WTC11 (cell line): Measurements from ENCODE around the gene POMT2. TPM values are rescaled to one million over a fixed set of nuclear protein-coding genes. Genes with fewer than 3 reads are reported as not detected.

Experiments
- ATAC-seq: fragments of 200-7000 bp; cut with Tn5 transposase; 2 replicates; pipeline ENCODE4 v1.10.0; 2021; ENCODE audit warnings: mild to moderate bottlenecking, moderate library complexity
- CTCF ChIA-PET: fragments of 300-600 bp; sonication (Branson Sonifier 250); formaldehyde crosslinking; loops from one replicate; lab custom pipeline; 2021; ENCODE audit warnings: antibody characterized with exemption; lab: Charles Lee
- POLR2A ChIA-PET: fragments of 350-600 bp; sonication (Branson Sonifier 250); formaldehyde crosslinking; loops from one replicate; lab custom pipeline; 2021; ENCODE audit warnings: antibody characterized with exemption; lab: Charles Lee
- DNase-seq: peaks from one replicate; pipeline ENCODE4 v3.0.0; 2021; ENCODE audit warnings: low spot score
- H3K27ac Mint-ChIP-seq: 2 replicates; pipeline ENCODE4 v1.8.0; 2021; ENCODE audit warnings: mixed read lengths
- H3K27me3 Mint-ChIP-seq: 2 replicates; pipeline ENCODE4 v1.8.0; 2021; ENCODE audit warnings: low read depth, mild to moderate bottlenecking, moderate library complexity, mixed read lengths
- H3K36me3 Mint-ChIP-seq: 2 replicates; pipeline ENCODE4 v1.8.0; 2021; ENCODE audit warnings: mixed read lengths
- H3K4me1 Mint-ChIP-seq: 2 replicates; pipeline ENCODE4 v1.8.0; 2022; ENCODE audit warnings: mixed read lengths
- H3K4me3 Mint-ChIP-seq: 2 replicates; pipeline ENCODE4 v1.8.0; 2021; ENCODE audit warnings: mild to moderate bottlenecking, moderate library complexity, mixed read lengths
- H3K9me3 Mint-ChIP-seq: 2 replicates; pipeline ENCODE4 v1.8.0; 2021; ENCODE audit warnings: mixed read lengths
- ARID4B ChIP-seq: sonication (generic); formaldehyde crosslinking; IDR thresholded peaks from 2 replicates; pipeline ENCODE4 v1.8.0; 2023; ENCODE audit warnings: missing genetic modification reagents, mild to moderate bottlenecking, borderline replicate concordance
- FOXP4 ChIP-seq: sonication (generic); formaldehyde crosslinking; IDR thresholded peaks from 2 replicates; pipeline ENCODE4 v1.8.0; 2022; ENCODE audit warnings: mild to moderate bottlenecking, missing genetic modification reagents
- GABPB1 ChIP-seq: sonication (generic); formaldehyde crosslinking; IDR thresholded peaks from 2 replicates; pipeline ENCODE4 v1.8.1; 2023; ENCODE audit warnings: mild to moderate bottlenecking, missing genetic modification reagents
- GRHL2 ChIP-seq: fragments of 250-450 bp; sonication (Bioruptor Pico); IDR thresholded peaks from 2 replicates; pipeline ENCODE4 v1.8.0; 2022; ENCODE audit warnings: mild to moderate bottlenecking, moderate library complexity; ENCODE audit not compliant: insufficient replicate concordance, severe bottlenecking
- HMGXB4 ChIP-seq: sonication (generic); formaldehyde crosslinking; IDR thresholded peaks from 2 replicates; pipeline ENCODE4 v1.8.1; 2023; ENCODE audit warnings: mild to moderate bottlenecking, moderate library complexity, missing genetic modification reagents
- IRF2 ChIP-seq: sonication (generic); formaldehyde crosslinking; IDR thresholded peaks from 2 replicates; pipeline ENCODE4 v1.8.0; 2022; ENCODE audit warnings: low read depth, missing genetic modification reagents, borderline replicate concordance
- JUN ChIP-seq: sonication (generic); formaldehyde crosslinking; IDR thresholded peaks from 2 replicates; pipeline ENCODE4 v1.8.0; 2023; ENCODE audit warnings: mild to moderate bottlenecking, missing genetic modification reagents
- NR3C1 ChIP-seq: sonication (generic); formaldehyde crosslinking; conservative IDR thresholded peaks from 2 replicates; pipeline ENCODE4 v1.8.1; 2023; ENCODE audit warnings: low read depth, mild to moderate bottlenecking, missing genetic modification reagents
- SMAD3 ChIP-seq: sonication (generic); formaldehyde crosslinking; IDR thresholded peaks from 2 replicates; pipeline ENCODE4 v1.8.0; 2022; ENCODE audit warnings: missing genetic modification reagents, mild to moderate bottlenecking, borderline replicate concordance
- STAT6 ChIP-seq: sonication (generic); formaldehyde crosslinking; conservative IDR thresholded peaks from 2 replicates; pipeline ENCODE4 v1.8.1; 2023; ENCODE audit warnings: mild to moderate bottlenecking, low read depth, missing genetic modification reagents, moderate library complexity
- USF2 ChIP-seq: sonication (generic); formaldehyde crosslinking; IDR thresholded peaks from 2 replicates; pipeline ENCODE4 v1.8.1; 2023; ENCODE audit warnings: mild to moderate bottlenecking, missing genetic modification reagents, moderate library complexity
- ZBTB43 ChIP-seq: sonication (generic); formaldehyde crosslinking; IDR thresholded peaks from 2 replicates; pipeline ENCODE4 v1.8.1; 2023; ENCODE audit warnings: mild to moderate bottlenecking, missing genetic modification reagents
- ZNF138 ChIP-seq: sonication (generic); formaldehyde crosslinking; conservative IDR thresholded peaks from 2 replicates; pipeline ENCODE4 v1.8.1; 2022; ENCODE audit warnings: mild to moderate bottlenecking, moderate library complexity, missing genetic modification reagents
- ZNF396 ChIP-seq: fragments of 250-450 bp; sonication (Bioruptor Pico); IDR thresholded peaks from 2 replicates; pipeline ENCODE4 v1.8.0; 2021; ENCODE audit warnings: mild to moderate bottlenecking, moderate library complexity, borderline replicate concordance
- ZNF416 ChIP-seq: fragments of 250-450 bp; sonication (Bioruptor Pico); IDR thresholded peaks from 2 replicates; pipeline ENCODE4 v1.9.0; 2021; ENCODE audit warnings: mild to moderate bottlenecking, inconsistent platforms
- ZNF512 ChIP-seq: sonication (generic); formaldehyde crosslinking; IDR thresholded peaks from 2 replicates; pipeline ENCODE4 v1.8.1; 2022; ENCODE audit warnings: missing genetic modification reagents, borderline replicate concordance
- total RNA-seq: library from RNA; stranded (reverse); gene quantifications from 3 replicates; pipeline ENCODE4 v1.2.3, GENCODE V29; 2021
- TF ChIP-seq, protein P1 (sequence below): sonication (generic); formaldehyde crosslinking; IDR thresholded peaks from 2 replicates; pipeline ENCODE4 v1.8.1; 2023; ENCODE audit warnings: mild to moderate bottlenecking, missing genetic modification reagents, moderate library complexity
- TF ChIP-seq, protein P2 (sequence below): sonication (generic); formaldehyde crosslinking; IDR thresholded peaks from 2 replicates; pipeline ENCODE4 v1.8.0; 2023; ENCODE audit warnings: mild to moderate bottlenecking, missing genetic modification reagents

Gene POMT2
- total RNA-seq, 1 experiment from 2014 or later: 38.7 TPM

- CTCF ChIA-PET: interaction anchor here (0.6 to 1.9 kb wide), 3 partner anchors 33 to 100 kb away, joined by 3 to 8 read pairs (median 4); no protein-coding TSS in a partner anchor
- Mint-ChIP-seq H3K4me1 (no peaks in the 10 kb centered on the region), H3K27ac (no peak overlapping the region), H3K4me3 (no peak overlapping the region), H3K27me3 (no peaks in the 10 kb centered on the region), H3K36me3 (no peaks in the 10 kb centered on the region), H3K9me3 (no peaks in the 10 kb centered on the region)
- no peak for DNase-seq
- POLR2A ChIA-PET: no interaction called here
- no peak for ATAC-seq
- TF ChIP-seq GRHL2 (CRISPR knock-in tag) (no peak), SMAD3 (CRISPR knock-in tag) (no peak), ZNF416 (CRISPR knock-in tag) (no peak), NR3C1 (CRISPR knock-in tag) (no peak), ZNF138 (no peak), ZNF396 (CRISPR knock-in tag) (no peak), JUN (CRISPR knock-in tag) (no peak), ZBTB43 (CRISPR knock-in tag) (no peak), GABPB1 (CRISPR knock-in tag) (no peak), ARID4B (CRISPR knock-in tag) (no peak), ZNF512 (CRISPR knock-in tag) (no peak), IRF2 (CRISPR knock-in tag) (no peak), FOXP4 (CRISPR knock-in tag) (no peak), STAT6 (CRISPR knock-in tag) (no peak), HMGXB4 (no peak), USF2 (no peak)
- TF ChIP-seq, protein P1, sequence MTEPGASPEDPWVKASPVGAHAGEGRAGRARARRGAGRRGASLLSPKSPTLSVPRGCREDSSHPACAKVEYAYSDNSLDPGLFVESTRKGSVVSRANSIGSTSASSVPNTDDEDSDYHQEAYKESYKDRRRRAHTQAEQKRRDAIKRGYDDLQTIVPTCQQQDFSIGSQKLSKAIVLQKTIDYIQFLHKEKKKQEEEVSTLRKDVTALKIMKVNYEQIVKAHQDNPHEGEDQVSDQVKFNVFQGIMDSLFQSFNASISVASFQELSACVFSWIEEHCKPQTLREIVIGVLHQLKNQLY (CRISPR knock-in tag): no peak
- TF ChIP-seq, protein P2, sequence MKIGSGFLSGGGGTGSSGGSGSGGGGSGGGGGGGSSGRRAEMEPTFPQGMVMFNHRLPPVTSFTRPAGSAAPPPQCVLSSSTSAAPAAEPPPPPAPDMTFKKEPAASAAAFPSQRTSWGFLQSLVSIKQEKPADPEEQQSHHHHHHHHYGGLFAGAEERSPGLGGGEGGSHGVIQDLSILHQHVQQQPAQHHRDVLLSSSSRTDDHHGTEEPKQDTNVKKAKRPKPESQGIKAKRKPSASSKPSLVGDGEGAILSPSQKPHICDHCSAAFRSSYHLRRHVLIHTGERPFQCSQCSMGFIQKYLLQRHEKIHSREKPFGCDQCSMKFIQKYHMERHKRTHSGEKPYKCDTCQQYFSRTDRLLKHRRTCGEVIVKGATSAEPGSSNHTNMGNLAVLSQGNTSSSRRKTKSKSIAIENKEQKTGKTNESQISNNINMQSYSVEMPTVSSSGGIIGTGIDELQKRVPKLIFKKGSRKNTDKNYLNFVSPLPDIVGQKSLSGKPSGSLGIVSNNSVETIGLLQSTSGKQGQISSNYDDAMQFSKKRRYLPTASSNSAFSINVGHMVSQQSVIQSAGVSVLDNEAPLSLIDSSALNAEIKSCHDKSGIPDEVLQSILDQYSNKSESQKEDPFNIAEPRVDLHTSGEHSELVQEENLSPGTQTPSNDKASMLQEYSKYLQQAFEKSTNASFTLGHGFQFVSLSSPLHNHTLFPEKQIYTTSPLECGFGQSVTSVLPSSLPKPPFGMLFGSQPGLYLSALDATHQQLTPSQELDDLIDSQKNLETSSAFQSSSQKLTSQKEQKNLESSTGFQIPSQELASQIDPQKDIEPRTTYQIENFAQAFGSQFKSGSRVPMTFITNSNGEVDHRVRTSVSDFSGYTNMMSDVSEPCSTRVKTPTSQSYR (CRISPR knock-in tag): no peak
Observed at GRCh38 chr14:77246784-77247183, 73.9 kb downstream of the POMT2 start.
